Left ventricle myocardium superior (tissue), 1 donor: ENCODE measurements around the gene SND1. TPM values are rescaled to one million over a fixed set of nuclear protein-coding genes. Genes with fewer than 3 reads are reported as not detected.

ENCODE experiments used
- ATAC-seq: fragments of 200-7000 bp; cut with Tn5 transposase; one replicate; pipeline ENCODE4 v1.9.1; 2020; ENCODE audit warnings: mild to moderate bottlenecking, moderate library complexity
- DNase-seq: peaks from one replicate; pipeline ENCODE4 v3.0.0-alpha.2; 2020
- intact Hi-C: fragments of 100-400 bp; cut with micrococcal nuclease; formaldehyde crosslinking; loops from one replicate; pipeline ENCODE4 v1.11.0; 2022
- microRNA-seq: library from miRNA; unstranded; fragments of <30 nt; microRNA quantifications from one replicate; pipeline ENCODE4 v1.2.0, GENCODE V29; 2020; ENCODE audit warnings: borderline number of aligned reads
- total RNA-seq: library from RNA; stranded (reverse); fragmentation: NEBNext Ultra II Directional; extraction: Animal tissue kit (Norgen Biotek cat#: 25700); gene quantifications from one replicate; pipeline ENCODE4 v1.2.1, GENCODE V29; 2021
- donor health status: DM: no; HTN: yes; CAD: no; lungs with severe emphysema.

The SND1 gene
- total RNA-seq, 1 donor from 2014 or later, result 92.3 TPM

DNA sequence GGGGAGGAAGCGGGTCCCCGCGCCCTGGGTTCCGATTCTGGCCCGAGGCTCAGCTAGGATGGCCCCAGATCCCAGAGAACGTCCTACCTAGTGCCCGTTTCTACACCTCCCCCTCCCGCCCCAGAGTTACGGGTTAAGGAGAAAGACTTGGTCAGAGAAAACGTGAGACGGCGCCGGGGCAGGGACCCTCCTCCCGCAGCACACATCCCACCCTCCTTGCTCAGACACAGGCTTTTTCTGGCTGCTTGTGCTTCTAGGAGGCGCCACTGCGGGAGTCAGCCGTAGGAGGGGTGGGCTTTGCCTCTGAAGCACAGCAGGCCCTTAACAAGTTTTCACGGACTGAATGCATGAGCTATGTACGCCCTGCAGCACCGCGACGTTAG lies 484.2 kb downstream of the SND1 start:
- DNase-seq (no peak), ATAC-seq (no peak)
- intact Hi-C loops, result no loop called here

DNA sequence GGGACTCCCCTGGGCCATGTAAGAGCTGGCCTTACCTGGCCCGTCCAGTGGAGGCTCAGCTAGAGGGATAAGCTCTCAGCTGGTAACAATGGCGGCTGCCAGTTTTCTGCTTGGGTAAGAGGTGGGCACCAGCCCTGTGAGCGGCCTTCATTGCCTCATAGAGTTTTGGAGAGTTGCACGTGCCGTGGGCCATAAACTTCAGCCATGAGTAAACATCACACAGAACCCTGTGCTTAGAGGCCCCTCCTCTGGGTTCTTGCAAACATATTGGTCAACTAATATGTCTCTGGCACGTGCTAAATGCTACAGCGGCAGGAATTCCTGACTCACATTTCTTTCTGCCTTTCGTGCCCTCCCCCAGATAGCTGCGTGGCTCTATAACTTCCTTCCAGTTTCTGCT lies 485.2 kb downstream of the SND1 start:
- intact Hi-C loops, result no loop called here
- no peak for DNase-seq
- no peak for ATAC-seq

DNA sequence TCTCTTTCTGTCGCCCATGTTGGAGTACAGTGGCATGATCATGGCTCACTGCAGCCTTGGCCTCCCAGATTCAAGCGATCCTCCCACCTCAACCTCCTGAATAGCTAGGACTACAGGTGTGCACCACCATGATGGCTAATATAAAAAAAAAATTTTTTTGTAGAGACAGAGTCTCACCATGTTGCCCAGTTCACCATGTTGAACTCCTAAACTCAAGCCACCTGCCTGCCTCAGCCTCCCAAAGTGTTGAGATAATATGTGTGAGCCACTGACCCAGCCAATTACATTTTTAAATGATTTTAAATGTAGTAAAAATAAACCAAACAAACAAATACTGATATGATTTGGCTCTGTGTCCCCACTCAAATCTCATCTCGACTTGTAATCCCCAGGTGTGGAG lies 487.4 kb downstream of the SND1 start:
- DNase-seq (no peak), ATAC-seq (no peak)
- intact Hi-C loops, result no loop called here

DNA sequence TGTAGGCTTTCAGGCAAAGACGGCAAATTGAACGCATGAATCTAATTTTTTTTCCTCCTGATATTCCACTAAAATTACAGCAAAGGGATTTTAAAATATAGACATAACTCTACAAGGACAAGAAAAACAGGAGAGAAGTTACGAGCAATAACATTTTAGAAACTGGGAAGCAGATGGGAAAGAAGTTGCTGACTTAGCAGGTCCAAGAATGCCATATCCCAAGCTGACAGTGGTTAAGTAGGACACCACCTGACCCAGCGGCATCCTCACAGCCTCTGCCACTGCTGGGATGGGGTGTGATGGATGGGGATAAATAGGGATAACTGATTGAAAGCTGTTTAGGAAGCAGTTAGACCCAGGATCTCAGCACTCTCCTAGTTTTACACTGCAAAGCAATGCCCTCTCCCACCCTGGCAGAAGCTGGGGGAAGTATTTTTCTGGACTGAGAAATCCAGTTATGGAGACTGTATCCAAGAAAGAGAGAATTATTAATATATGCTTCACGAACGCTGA lies 489.7 kb downstream of the SND1 start:
- intact Hi-C loops, result no loop called here
- ATAC-seq, result no peak
- no peak for DNase-seq

Small RNAs within 50 kb of the gene (microRNA-seq; reads per million reads assigned to microRNA genes)
- gene MIR593, result not detected

Other genes with a start within 250 kb of the SND1 start
- gene GCC1, start 66.6 kb upstream of the SND1 start, total RNA-seq, result 7.3 TPM
- gene ARF5, start 63.8 kb upstream of the SND1 start, total RNA-seq, result 85.4 TPM
- not detected for gene FSCN3, start 58.5 kb upstream of the SND1 start, total RNA-seq
- gene PAX4, start 34.1 kb upstream of the SND1 start, total RNA-seq, result not detected